Breast epithelium (tissue), 4 donors: ENCODE results near the gene THADA. TPM values are rescaled to one million over a fixed set of nuclear protein-coding genes. Genes with fewer than 3 reads are reported as not detected.
A peak's percentile ranks its signal among the peaks of the same experiment; 100 is the strongest.

ENCODE experiments used
- DNase-seq, 2 donors: peaks; one replicate each; pipeline ENCODE4 v3.0.0-alpha.2; 2019; ENCODE audit warnings: low spot score in 2 of 2
- H3K27ac ChIP-seq, 2 donors: fragments of 200-600 bp; sonication (generic) in 1 of 2; one replicate each; pipeline ENCODE4 v1.5.1; 2016 to 2019; ENCODE audit warnings: mild to moderate bottlenecking in 1 of 2
- H3K27me3 ChIP-seq, 2 donors: fragments of 200-600 bp; sonication (generic) in 1 of 2; one replicate each; pipeline versions ENCODE4 v1.5.1 to v1.6.0; 2017 to 2019; ENCODE audit warnings: control low read depth in 1 of 2, mild to moderate bottlenecking in 1 of 2
- H3K36me3 ChIP-seq: fragments of 200-600 bp; one replicate; pipeline ENCODE4 v1.5.1; 2019
- H3K4me1 ChIP-seq, 2 donors: fragments of 200-600 bp; sonication (generic); one replicate each; pipeline ENCODE4 v1.5.1; 2016 to 2019; ENCODE audit warnings: control low read depth in 1 of 2
- H3K4me3 ChIP-seq, 3 donors: fragments of 200-600 bp; sonication (generic); 1 replicate in 2 of 3; 2 replicates in 1 of 3; pipeline ENCODE4 v1.5.1; 2016 to 2019; ENCODE audit warnings: mild to moderate bottlenecking in 3 of 3, moderate library complexity in 2 of 3
- H3K9me3 ChIP-seq, 2 donors: fragments of 200-600 bp; sonication (generic) in 1 of 2; one replicate each; pipeline ENCODE4 v1.5.1; 2016 to 2019; ENCODE audit warnings: control low read depth in 1 of 2
- CTCF ChIP-seq, 3 donors: fragments of 450-650 bp; IDR thresholded peaks; one replicate each; pipeline ENCODE4 v1.5.1; 2016 to 2017; ENCODE audit warnings: antibody characterized with exemption in 3 of 3, mild to moderate bottlenecking in 3 of 3, moderate library complexity in 3 of 3
- POLR2A ChIP-seq: fragments of 450-650 bp; IDR thresholded peaks from one replicate; pipeline ENCODE4 v1.6.1; 2016; ENCODE audit warnings: antibody characterized with exemption, mild to moderate bottlenecking, moderate library complexity
- POLR2AphosphoS5 ChIP-seq, 3 donors: sonication (generic); formaldehyde crosslinking; IDR thresholded peaks; one replicate each; pipeline ENCODE4 v1.6.1; 2017; ENCODE audit warnings: antibody characterized with exemption in 3 of 3
- intact Hi-C: fragments of 100-400 bp; cut with DNase I; formaldehyde crosslinking; loops from one replicate; pipeline ENCODE4 v1.15.1; 2023; ENCODE audit warnings: low total_unique reads
- total RNA-seq, 3 donors: library from RNA; depleted of rRNA; stranded (reverse); fragments of >200 nt; gene quantifications; one replicate each; pipeline ENCODE4 v1.1.0, GENCODE V29; 2016

THADA gene
- total RNA-seq, 3 donors from 2014 or later, result 41.1 to 60.6 (median 49.5) TPM

DNA sequence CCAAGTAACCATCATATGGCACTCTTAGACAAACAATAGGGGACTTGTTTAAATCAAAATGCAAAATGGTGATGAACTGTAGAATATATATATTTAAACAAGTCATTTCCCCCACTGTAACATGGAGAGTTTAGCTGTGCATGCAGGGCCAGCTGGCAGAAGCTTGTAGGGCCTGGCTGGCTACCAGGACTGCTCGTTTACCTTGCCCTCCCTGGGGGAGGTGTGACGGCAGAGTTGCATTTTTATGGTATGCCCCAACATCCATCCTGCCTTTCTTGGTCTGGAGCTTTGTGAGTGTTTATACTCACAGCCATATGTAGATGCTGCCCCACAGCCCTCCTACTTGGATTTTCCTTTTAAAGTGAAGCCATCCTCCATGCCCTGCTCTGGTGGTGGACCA is 267.7 kb downstream of the THADA start:
- Histone ChIP-seq H3K9me3 (no peaks in the 10 kb centered on the region), H3K36me3 (no peaks in the 10 kb centered on the region), H3K27ac (peak overlapping the region; percentile 23 to 40), H3K4me3 (no peak overlapping the region), H3K27me3 (no peaks in the 10 kb centered on the region), H3K4me1 (peaks cover 0 to 5% of the 10 kb centered on the region in 2 donors)
- TF ChIP-seq POLR2AphosphoS5 (IDR thresholded peaks at IDR 0.05) (no peak), CTCF (IDR thresholded peaks at IDR 0.05) (no peak)
- DNase-seq, result no peak
- intact Hi-C loops, result no loop called here

GRCh38 chr2:43327119-43327518 is 268.7 kb downstream of the THADA start:
- H3K36me3 ChIP-seq, result no peaks in the 10 kb centered on the region
- H3K27ac ChIP-seq, result peak overlapping the region; percentile 40 to 59
- H3K9me3 ChIP-seq, result no peaks in the 10 kb centered on the region
- no peak overlapping the region for H3K4me3 ChIP-seq
- intact Hi-C loops, result no loop called here
- no peaks in the 10 kb centered on the region for H3K27me3 ChIP-seq
- H3K4me1 ChIP-seq, result no peaks in the 10 kb centered on the region
- TF ChIP-seq POLR2A (no peak), POLR2AphosphoS5 (IDR thresholded peaks at IDR 0.05) (no peak), CTCF (IDR thresholded peaks at IDR 0.05) (no peak)
- DNase-seq, result no peak

DNA sequence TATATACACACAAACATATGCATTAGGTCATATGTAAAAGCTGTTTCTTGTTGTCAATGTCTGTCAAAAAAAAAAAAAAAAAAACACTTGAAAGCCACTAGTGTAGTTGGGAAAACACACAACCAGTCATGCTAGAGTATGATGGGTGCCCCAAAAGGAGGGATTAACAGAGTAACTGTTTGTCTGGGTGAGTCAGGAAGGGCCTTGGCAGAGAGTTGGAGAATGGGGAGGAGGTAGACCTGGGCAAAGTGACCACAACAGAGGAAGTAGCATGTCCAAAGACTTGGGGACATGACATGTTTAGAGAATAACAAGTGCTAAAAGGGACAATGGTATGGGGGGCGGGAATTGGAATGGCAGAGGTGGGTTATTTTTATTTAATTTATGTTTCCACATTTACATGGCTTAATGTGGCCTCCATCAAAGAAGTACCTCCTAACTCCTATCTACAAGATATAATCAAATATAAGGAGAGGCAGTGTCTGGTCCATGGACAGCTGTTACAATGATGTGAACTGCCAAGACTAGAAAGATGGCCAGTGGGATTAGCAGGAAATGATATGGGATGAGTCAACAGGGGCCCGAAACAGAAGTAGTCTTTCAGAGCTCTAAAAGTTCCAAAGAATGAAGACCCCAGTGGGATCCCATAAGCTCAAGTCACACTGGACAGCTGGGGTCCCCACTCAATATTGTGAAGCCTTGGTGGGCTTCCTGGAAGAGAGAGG is 269.6 kb downstream of the THADA start:
- intact Hi-C loops, result no loop called here
- no peak for DNase-seq
- Histone ChIP-seq H3K27me3 (no peaks in the 10 kb centered on the region), H3K9me3 (no peaks in the 10 kb centered on the region), H3K27ac (peak overlapping the region; percentile 40 to 59), H3K4me1 (no peaks in the 10 kb centered on the region), H3K36me3 (no peaks in the 10 kb centered on the region), H3K4me3 (no peak overlapping the region)
- no peak for TF ChIP-seq POLR2AphosphoS5 (IDR thresholded peaks at IDR 0.05)
- TF ChIP-seq POLR2A, result no peak
- TF ChIP-seq CTCF (IDR thresholded peaks at IDR 0.05), result no peak

GRCh38 chr2:43325107-43325811 is 270.6 kb downstream of the THADA start:
- intact Hi-C loops, result no loop called here
- TF ChIP-seq POLR2AphosphoS5 (IDR thresholded peaks at IDR 0.05), result no peak
- TF ChIP-seq CTCF (IDR thresholded peaks at IDR 0.05), result no peak
- TF ChIP-seq POLR2A, result no peak
- no peaks in the 10 kb centered on the region for H3K9me3 ChIP-seq
- H3K36me3 ChIP-seq, result no peaks in the 10 kb centered on the region
- H3K4me3 ChIP-seq, result no peak overlapping the region
- no peaks in the 10 kb centered on the region for H3K4me1 ChIP-seq
- peak overlapping the region; percentile 53 to 79 for H3K27ac ChIP-seq
- no peaks in the 10 kb centered on the region for H3K27me3 ChIP-seq
- DNase-seq, result no peak
